Measurements from ENCODE around the gene ZNF407.
"Not testable (repeated sequence)": the region's sequence is repeated elsewhere in the genome, so short reads cannot be mapped to it uniquely, and the experiment has no call there.

Gene ZNF407

GRCh38 chr18:74597662-74598349, at the start of gene ZNF407:
TSS of gene ZNF407 (plus strand) at chr18:74597870. CDS start at chr18:74631020, 33,150 bp downstream.
- DNase-seq, result peak; percentile 80 to 81

- no peak for DNase-seq
Measured at GRCh38 chr18:74549591-74550104, 48.0 kb upstream of the ZNF407 start.

- DNase-seq, result no peak
Measured at GRCh38 chr18:74550886-74551285, 46.8 kb upstream of the ZNF407 start.

GRCh38 chr18:74551452-74551851, 46.2 kb upstream of the ZNF407 start:
- DNase-seq, result no peak

GRCh38 chr18:74551936-74552555, 45.6 kb upstream of the ZNF407 start:
- peak; percentile 70 to 77 for DNase-seq

- DNase-seq, result no peak
Measured at GRCh38 chr18:74556126-74556525, 41.5 kb upstream of the ZNF407 start.

GRCh38 chr18:74558096-74558495, 39.6 kb upstream of the ZNF407 start:
- DNase-seq, result no peak

- DNase-seq, result no peak
Measured at GRCh38 chr18:74562131-74562730, 35.4 kb upstream of the ZNF407 start.

- no peak for DNase-seq
Measured at GRCh38 chr18:74562775-74563174, 34.9 kb upstream of the ZNF407 start.

GRCh38 chr18:74563999-74564398, 33.7 kb upstream of the ZNF407 start:
- DNase-seq, result no peak

GRCh38 chr18:74565164-74565563, 32.5 kb upstream of the ZNF407 start:
- DNase-seq, result not testable (repeated sequence)

GRCh38 chr18:74565993-74566392, 31.7 kb upstream of the ZNF407 start:
- DNase-seq, result not testable (repeated sequence)

- DNase-seq, result no peak
Measured at GRCh38 chr18:74567822-74568221, 29.8 kb upstream of the ZNF407 start.

- no peak for DNase-seq
Measured at GRCh38 chr18:74569401-74569800, 28.3 kb upstream of the ZNF407 start.

GRCh38 chr18:74570266-74570665, 27.4 kb upstream of the ZNF407 start:
- no peak for DNase-seq

- no peak for DNase-seq
Measured at GRCh38 chr18:74571895-74572680, 25.6 kb upstream of the ZNF407 start.

- DNase-seq, result no peak
Measured at GRCh38 chr18:74573053-74573452, 24.6 kb upstream of the ZNF407 start.

GRCh38 chr18:74574916-74575315, 22.8 kb upstream of the ZNF407 start:
- DNase-seq, result no peak

GRCh38 chr18:74577019-74577418, 20.7 kb upstream of the ZNF407 start:
- no peak for DNase-seq

GRCh38 chr18:74579496-74580065, 18.1 kb upstream of the ZNF407 start:
- no peak for DNase-seq

- DNase-seq, result no peak
Measured at GRCh38 chr18:74582642-74583041, 15.0 kb upstream of the ZNF407 start.

- no peak for DNase-seq
Measured at GRCh38 chr18:74587441-74587840, 10.2 kb upstream of the ZNF407 start.

- no peak for DNase-seq
Measured at GRCh38 chr18:74589021-74589420, 8.6 kb upstream of the ZNF407 start.

All from activated CD4-positive, alpha-beta T cell treated with anti-CD3 and anti-CD28 coated beads, Interleukin-2, amount 50 U/mL, for 4 hours (primary cell).